ENCODE data around the gene PPM1M. TPM values are rescaled to one million over a fixed set of nuclear protein-coding genes. Genes with fewer than 3 reads are reported as not detected.
A peak's percentile ranks its signal among the peaks of the same experiment; 100 is the strongest.
"Not testable (repeated sequence)": the region's sequence is repeated elsewhere in the genome, so short reads cannot be mapped to it uniquely, and the experiment has no call there.

PPM1M gene
- total RNA-seq, 1 experiment from 2014 or later, result 16.2 TPM

DNA sequence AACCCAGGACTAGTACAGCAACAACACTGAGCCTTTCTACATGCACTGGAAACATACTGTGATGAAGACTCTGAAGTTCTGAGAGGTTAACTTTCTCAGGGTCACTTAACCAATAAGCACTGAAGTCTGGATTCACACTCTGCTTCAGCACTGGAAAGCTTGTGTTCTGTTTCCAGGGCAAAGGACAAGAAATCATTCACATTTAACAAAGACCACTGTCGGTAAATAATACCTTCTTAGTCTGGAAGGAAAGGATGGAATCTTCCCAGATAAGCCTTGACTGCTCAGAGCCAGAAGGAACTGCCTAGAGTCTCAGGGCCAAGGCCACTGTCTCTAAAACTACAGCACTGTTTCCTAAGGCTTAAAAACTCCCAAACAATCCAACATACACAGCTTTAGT, 37.7 kb downstream of the PPM1M start:
- H3F3A ChIP-seq (ENCODE audit: insufficient read depth, low read depth), result peaks cover 12% of the 10 kb centered on the region; the same call in 1 of the 2 replicates
- ChIA-PET CTCF (interaction anchor here (1.0 kb wide), 1 partner anchor 37 kb away, joined by 3 read pairs; the partner anchor contains the start of gene PPM1M), POLR2A (ENCODE audit: unreplicated experiment) (interaction anchor here (0.6 kb wide), 1 partner anchor 123 kb away, joined by 6 read pairs; no protein-coding TSS in a partner anchor)
- no peak for DNase-seq
- no peak overlapping the region for H3K4me2 ChIP-seq
- H3K4me1 ChIP-seq (replicated peaks; ENCODE audit: insufficient read depth), result 0 out of 2 replicates have a peak, but pooled peaks cover 4% of the 10 kb centered on the region
- H3K79me2 ChIP-seq (ENCODE audit: low read depth), result 0 out of 2 replicates have a peak, but pooled peaks cover under 1% of the 10 kb centered on the region
- no peaks in the 10 kb centered on the region for H3K27me3 ChIP-seq (ENCODE audit: insufficient read depth, low read depth)
- no peaks in the 10 kb centered on the region for H3K9me3 ChIP-seq (ENCODE audit: insufficient read depth, low read depth)
- no peak overlapping the region for H2AFZ ChIP-seq
- H3K27ac ChIP-seq, result no peak overlapping the region
- BruUV-seq (replicated peaks), result no TSS peak
- TF ChIP-seq, protein P1, sequence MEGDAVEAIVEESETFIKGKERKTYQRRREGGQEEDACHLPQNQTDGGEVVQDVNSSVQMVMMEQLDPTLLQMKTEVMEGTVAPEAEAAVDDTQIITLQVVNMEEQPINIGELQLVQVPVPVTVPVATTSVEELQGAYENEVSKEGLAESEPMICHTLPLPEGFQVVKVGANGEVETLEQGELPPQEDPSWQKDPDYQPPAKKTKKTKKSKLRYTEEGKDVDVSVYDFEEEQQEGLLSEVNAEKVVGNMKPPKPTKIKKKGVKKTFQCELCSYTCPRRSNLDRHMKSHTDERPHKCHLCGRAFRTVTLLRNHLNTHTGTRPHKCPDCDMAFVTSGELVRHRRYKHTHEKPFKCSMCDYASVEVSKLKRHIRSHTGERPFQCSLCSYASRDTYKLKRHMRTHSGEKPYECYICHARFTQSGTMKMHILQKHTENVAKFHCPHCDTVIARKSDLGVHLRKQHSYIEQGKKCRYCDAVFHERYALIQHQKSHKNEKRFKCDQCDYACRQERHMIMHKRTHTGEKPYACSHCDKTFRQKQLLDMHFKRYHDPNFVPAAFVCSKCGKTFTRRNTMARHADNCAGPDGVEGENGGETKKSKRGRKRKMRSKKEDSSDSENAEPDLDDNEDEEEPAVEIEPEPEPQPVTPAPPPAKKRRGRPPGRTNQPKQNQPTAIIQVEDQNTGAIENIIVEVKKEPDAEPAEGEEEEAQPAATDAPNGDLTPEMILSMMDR (conservative IDR thresholded peaks at IDR 0.05), result no peak
- TF ChIP-seq EZH2 (IDR thresholded peaks at IDR 0.05; ENCODE audit: low read depth), result no peak
- H3K9me2 ChIP-seq (ENCODE audit: insufficient read depth), result no peaks in the 10 kb centered on the region
- no peaks in the 10 kb centered on the region for H3K36me3 ChIP-seq (ENCODE audit: low read depth)
- H4K20me1 ChIP-seq (ENCODE audit: insufficient read depth), result no peaks in the 10 kb centered on the region
- H3K4me3 ChIP-seq, result no peak overlapping the region
- intact Hi-C loops (cut with micrococcal nuclease; ENCODE audit: unreplicated experiment), result no loop called here

DNA sequence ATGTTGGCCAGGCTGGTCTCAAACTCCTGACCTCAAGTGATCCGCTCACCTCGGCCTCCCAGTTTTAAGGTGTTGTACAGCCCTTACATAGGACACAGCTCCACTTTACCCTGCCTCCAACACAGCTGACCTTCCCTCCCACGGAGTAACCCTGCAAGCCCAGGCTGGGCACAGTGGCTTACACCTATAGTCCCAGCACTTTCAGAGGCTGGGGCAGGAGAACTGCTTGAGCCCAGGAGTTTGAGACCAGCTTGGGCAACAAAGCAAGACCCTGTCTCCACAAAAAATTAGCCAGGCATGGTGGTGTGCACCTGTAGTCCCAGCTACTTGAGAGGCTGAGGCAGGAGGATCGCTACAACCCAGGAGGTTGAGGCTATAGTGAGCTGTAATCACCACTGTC, 38.5 kb downstream of the PPM1M start:
- H3K27me3 ChIP-seq (ENCODE audit: insufficient read depth, low read depth); H3K27ac ChIP-seq; POLR2A ChIA-PET (ENCODE audit: unreplicated experiment); H3K36me3 ChIP-seq (ENCODE audit: low read depth); H3K4me3 ChIP-seq; H4K20me1 ChIP-seq (ENCODE audit: insufficient read depth); BruUV-seq (replicated peaks); H2AFZ ChIP-seq; DNase-seq; intact Hi-C loops (cut with micrococcal nuclease; ENCODE audit: unreplicated experiment); H3K4me2 ChIP-seq; H3K79me2 ChIP-seq (ENCODE audit: low read depth); H3K9me2 ChIP-seq (ENCODE audit: insufficient read depth); H3K9me3 ChIP-seq (ENCODE audit: insufficient read depth, low read depth): not testable (repeated sequence)
- Histone ChIP-seq H3F3A (ENCODE audit: insufficient read depth, low read depth) (peaks cover 10% of the 10 kb centered on the region; the same call in 1 of the 2 replicates), H3K4me1 (replicated peaks; ENCODE audit: insufficient read depth) (peaks cover 11% of the 10 kb centered on the region; the same call in 1 of the 2 replicates)
- CTCF ChIA-PET, result interaction anchor here (1.0 kb wide), 1 partner anchor 38 kb away, joined by 3 read pairs; the partner anchor contains the start of gene PPM1M

DNA sequence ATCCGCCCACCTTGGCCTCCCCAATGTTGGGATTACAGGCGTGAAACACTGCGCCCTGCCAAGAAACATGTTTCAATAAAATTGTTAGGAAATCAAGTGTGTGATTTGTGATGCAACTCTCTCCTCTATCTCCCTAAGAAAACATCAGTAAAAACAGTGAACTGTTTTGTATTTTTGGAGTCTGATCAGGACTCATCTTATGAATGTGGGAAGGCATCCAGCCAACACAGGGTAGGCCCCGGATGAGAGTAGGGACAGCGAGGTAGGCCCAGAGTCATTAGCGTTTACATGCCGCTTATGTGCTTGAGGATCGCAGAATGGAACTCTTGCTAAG, 41.2 kb downstream of the PPM1M start:
- H3K9me2 ChIP-seq (ENCODE audit: insufficient read depth), result no peaks in the 10 kb centered on the region
- no peaks in the 10 kb centered on the region for H3K27me3 ChIP-seq (ENCODE audit: insufficient read depth, low read depth)
- DNase-seq, result no peak
- ChIA-PET POLR2A (ENCODE audit: unreplicated experiment) (interaction anchor here (0.7 kb wide), 1 partner anchor 66 kb away, joined by 4 read pairs; no protein-coding TSS in a partner anchor), CTCF (interaction anchor here (0.6 kb wide), 1 partner anchor 27 kb away, joined by 3 read pairs; no protein-coding TSS in a partner anchor)
- H3K9me3 ChIP-seq (ENCODE audit: insufficient read depth, low read depth), result no peaks in the 10 kb centered on the region
- no peaks in the 10 kb centered on the region for H3F3A ChIP-seq (ENCODE audit: insufficient read depth, low read depth)
- H3K27ac ChIP-seq, result peak overlapping the region; percentile 85; the same call in 1 of the 2 replicates
- H3K36me3 ChIP-seq (ENCODE audit: low read depth), result no peaks in the 10 kb centered on the region
- no peak for TF ChIP-seq EZH2 (IDR thresholded peaks at IDR 0.05; ENCODE audit: low read depth)
- TF ChIP-seq, protein P1 (conservative IDR thresholded peaks at IDR 0.05), result no peak
- H3K4me2 ChIP-seq, result peak overlapping the region; percentile 84
- H3K79me2 ChIP-seq (ENCODE audit: low read depth), result peaks cover 6% of the 10 kb centered on the region; the same call in 1 of the 2 replicates
- H3K4me3 ChIP-seq, result peak overlapping the region; percentile 79
- no peaks in the 10 kb centered on the region for H4K20me1 ChIP-seq (ENCODE audit: insufficient read depth)
- BruUV-seq (replicated peaks), result no TSS peak
- no peak overlapping the region for H2AFZ ChIP-seq
- H3K4me1 ChIP-seq (replicated peaks; ENCODE audit: insufficient read depth), result peaks cover 7% of the 10 kb centered on the region; the same call in 1 of the 2 replicates
- intact Hi-C loops (cut with micrococcal nuclease; ENCODE audit: unreplicated experiment), result loop anchor here (5.0 kb wide), 1 partner anchor 69 kb away; no protein-coding TSS in a partner anchor
